SK-N-MC (cell line): ENCODE data around the gene KRT80.

Experiments used
- EZH2 ChIP-seq: fragments of 200-600 bp; sonication (generic); IDR thresholded peaks from one replicate; pipeline ENCODE4 v1.6.1; 2017; ENCODE audit warnings: antibody characterized with exemption
- FOXP2 ChIP-seq: optimal IDR thresholded peaks from 2 replicates; pipeline ENCODE3; 2011; ENCODE audit warnings: mild to moderate bottlenecking, moderate library complexity; ENCODE audit not compliant: insufficient read depth; ENCODE audit errors: extremely low read length, control extremely low read depth
- POLR2AphosphoS5 ChIP-seq: IDR thresholded peaks from 2 replicates; pipeline ENCODE4 v1.6.1; 2012; ENCODE audit warnings: mild to moderate bottlenecking, low read depth, low read length, borderline replicate concordance

- TF ChIP-seq POLR2AphosphoS5 (no peak), EZH2 (no peak), FOXP2 (no peak)
Measured at GRCh38 chr12:52200781-52201450, 9.1 kb upstream of the KRT80 start.
